ENCODE results near the gene CCR5AS.

The CCR5AS gene

DNA sequence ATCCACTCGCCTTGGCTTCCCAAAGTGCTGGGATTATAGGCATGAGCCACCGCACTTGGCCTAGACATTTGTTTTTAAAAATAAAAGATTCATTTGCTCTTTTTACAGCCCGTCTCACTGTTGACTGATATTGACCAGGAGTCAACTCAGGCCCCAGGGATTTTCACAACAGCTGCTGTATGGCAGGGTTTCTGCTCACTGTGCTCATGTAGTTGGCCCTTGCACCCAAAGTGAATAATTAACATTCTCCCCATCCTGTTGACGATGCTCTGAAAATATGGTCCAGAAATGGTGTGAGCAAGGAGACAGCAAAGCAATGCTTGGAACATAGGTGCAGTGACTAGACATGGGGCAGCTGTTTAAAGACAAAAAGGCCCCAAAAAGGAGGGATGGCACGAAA, 39.1 kb downstream of the CCR5AS start:
- TF ChIP-seq, protein P1, sequence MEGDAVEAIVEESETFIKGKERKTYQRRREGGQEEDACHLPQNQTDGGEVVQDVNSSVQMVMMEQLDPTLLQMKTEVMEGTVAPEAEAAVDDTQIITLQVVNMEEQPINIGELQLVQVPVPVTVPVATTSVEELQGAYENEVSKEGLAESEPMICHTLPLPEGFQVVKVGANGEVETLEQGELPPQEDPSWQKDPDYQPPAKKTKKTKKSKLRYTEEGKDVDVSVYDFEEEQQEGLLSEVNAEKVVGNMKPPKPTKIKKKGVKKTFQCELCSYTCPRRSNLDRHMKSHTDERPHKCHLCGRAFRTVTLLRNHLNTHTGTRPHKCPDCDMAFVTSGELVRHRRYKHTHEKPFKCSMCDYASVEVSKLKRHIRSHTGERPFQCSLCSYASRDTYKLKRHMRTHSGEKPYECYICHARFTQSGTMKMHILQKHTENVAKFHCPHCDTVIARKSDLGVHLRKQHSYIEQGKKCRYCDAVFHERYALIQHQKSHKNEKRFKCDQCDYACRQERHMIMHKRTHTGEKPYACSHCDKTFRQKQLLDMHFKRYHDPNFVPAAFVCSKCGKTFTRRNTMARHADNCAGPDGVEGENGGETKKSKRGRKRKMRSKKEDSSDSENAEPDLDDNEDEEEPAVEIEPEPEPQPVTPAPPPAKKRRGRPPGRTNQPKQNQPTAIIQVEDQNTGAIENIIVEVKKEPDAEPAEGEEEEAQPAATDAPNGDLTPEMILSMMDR (IDR thresholded peaks at IDR 0.05), result no peak
- no peak for TF ChIP-seq POLR2A (IDR thresholded peaks at IDR 0.05)
- DNase-seq (no peak), ATAC-seq (peak in 1 of 4 donors; percentile 24)
- Histone ChIP-seq H3K4me3 (no peak overlapping the region), H3K4me1 (peaks cover 0 to 37% (median 0%) of the 10 kb centered on the region in 12 donors), H3K27me3 (peaks cover 0 to 39% (median 0%) of the 10 kb centered on the region in 9 donors), H3K9me3 (no peaks in the 10 kb centered on the region), H3K27ac (no peak overlapping the region), H3K36me3 (no peaks in the 10 kb centered on the region)
- intact Hi-C loops (cut with DNase I), result loop anchor here in 1 of 10 donors (2.0 to 10.0 kb wide), 2 partner anchors 93 to 153 kb away; no protein-coding TSS in a partner anchor
- WGBS, 4 donors, result 74 to 85% (median 82%) methylated on average over 5 of the region's 5 CpGs

DNA sequence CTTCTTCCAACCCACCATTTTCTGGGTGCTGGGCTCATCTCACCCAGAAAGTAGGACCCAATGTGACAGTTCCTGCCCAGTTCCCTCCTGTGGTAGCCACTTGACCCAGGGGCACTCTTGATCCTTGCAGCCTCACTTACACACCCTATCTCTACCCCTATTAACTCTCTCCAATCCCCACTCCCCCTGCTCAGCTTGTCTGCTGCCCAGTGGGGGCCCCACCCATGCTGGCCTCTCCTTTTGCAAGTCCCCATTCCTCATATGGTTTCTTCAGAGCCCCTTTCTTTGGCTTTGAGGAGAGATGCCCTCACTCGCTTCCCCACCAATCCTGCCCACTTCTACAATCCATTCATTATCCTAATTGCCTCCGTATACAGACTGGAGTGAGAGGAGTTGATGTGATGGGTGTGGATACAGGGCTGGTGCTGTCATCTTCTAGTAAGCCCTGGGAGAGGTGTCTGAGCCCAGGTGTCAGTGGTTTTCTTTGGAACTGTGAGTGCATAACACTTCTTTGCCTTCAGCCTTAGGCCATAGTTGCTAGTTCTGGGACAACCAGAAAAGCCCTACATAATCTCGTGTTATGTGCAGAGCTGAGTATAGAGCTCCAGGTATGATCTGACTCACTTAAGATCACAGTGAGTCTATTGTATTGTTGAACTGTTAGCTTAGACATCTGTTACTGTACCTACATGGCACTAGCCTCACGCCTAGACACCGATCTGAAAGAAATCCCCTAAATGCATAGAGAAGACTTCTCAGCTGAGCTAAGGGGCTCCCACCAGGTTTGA, 40.9 kb downstream of the CCR5AS start:
- DNase-seq (no peak), ATAC-seq (no peak)
- Histone ChIP-seq H3K9me3 (no peaks in the 10 kb centered on the region), H3K4me3 (no peak overlapping the region), H3K27me3 (peaks cover 0 to 28% (median 0%) of the 10 kb centered on the region in 9 donors), H3K27ac (no peak overlapping the region), H3K4me1 (peaks cover 0 to 41% (median 0%) of the 10 kb centered on the region in 12 donors), H3K36me3 (no peaks in the 10 kb centered on the region)
- intact Hi-C loops (cut with DNase I), result loop anchor here in 1 of 10 donors (10.0 kb wide), 1 partner anchor 151 kb away; no protein-coding TSS in a partner anchor
- 92 to 97% (median 94%) methylated on average over 5 of the region's 5 CpGs for WGBS, 4 donors
- TF ChIP-seq POLR2A (IDR thresholded peaks at IDR 0.05), result no peak
- TF ChIP-seq, protein P1 (IDR thresholded peaks at IDR 0.05), result no peak

DNA sequence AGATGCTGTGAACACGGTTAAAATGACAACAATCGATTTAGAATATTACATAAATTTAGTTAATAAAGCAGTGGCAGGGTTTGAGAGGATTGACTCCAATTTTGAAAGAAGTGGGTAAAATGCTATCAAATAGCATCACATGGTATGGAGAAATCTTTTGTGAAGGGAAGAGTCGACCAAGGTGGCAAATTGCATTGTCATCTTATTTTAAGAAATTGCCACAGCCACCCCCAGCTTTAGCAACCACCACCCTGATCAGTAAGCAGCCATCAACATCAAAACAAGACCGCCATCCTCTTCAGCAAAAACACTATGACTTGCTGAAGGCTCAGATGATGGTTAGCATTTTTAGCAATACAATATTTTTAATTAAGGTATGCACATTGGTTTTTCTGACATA, 41.8 kb downstream of the CCR5AS start:
- no peak for DNase-seq
- Histone ChIP-seq H3K9me3 (no peaks in the 10 kb centered on the region), H3K27ac (no peak overlapping the region), H3K4me1 (peaks cover 0 to 41% (median 0%) of the 10 kb centered on the region in 12 donors), H3K36me3 (no peaks in the 10 kb centered on the region), H3K4me3 (no peak overlapping the region), H3K27me3 (peaks cover 0 to 28% (median 0%) of the 10 kb centered on the region in 9 donors)
- TF ChIP-seq POLR2A (IDR thresholded peaks at IDR 0.05), result no peak
- TF ChIP-seq, protein P1 (IDR thresholded peaks at IDR 0.05), result no peak
- ATAC-seq, result no peak
- WGBS, 4 donors, result 85 to 86% (median 85%) methylated on average over 4 of the region's 4 CpGs
- intact Hi-C loops (cut with DNase I), result loop anchor here in 1 of 10 donors (10.0 kb wide), 1 partner anchor 150 kb away; no protein-coding TSS in a partner anchor
